Measurements from ENCODE around the gene FGGY.

The FGGY gene

GRCh38 chr1:59355361-59355760, 58.5 kb downstream of the FGGY start:
- no peak for TF ChIP-seq CTCF (IDR thresholded peaks at IDR 0.05; ENCODE audit: poor library complexity, severe bottlenecking)
- no peaks in the 10 kb centered on the region for H3K27me3 ChIP-seq (ENCODE audit: insufficient read depth, poor library complexity, severe bottlenecking)
- peaks cover 6% of the 10 kb centered on the region for H3K4me1 ChIP-seq (ENCODE audit: insufficient read depth, poor library complexity, severe bottlenecking)
- H3K4me3 ChIP-seq (ENCODE audit: severe bottlenecking): no peak overlapping the region
- H3K9me3 ChIP-seq (ENCODE audit: severe bottlenecking): no peaks in the 10 kb centered on the region
- no peak overlapping the region for H3K27ac ChIP-seq (ENCODE audit: poor library complexity, severe bottlenecking)
- no peak for ATAC-seq (ENCODE audit: low read depth)
- H3K36me3 ChIP-seq (ENCODE audit: low read depth): no peaks in the 10 kb centered on the region
- DNase-seq (ENCODE audit: low spot score): no peak

- Histone ChIP-seq H3K4me3 (ENCODE audit: severe bottlenecking) (no peak overlapping the region), H3K27ac (ENCODE audit: poor library complexity, severe bottlenecking) (no peak overlapping the region), H3K4me1 (ENCODE audit: insufficient read depth, poor library complexity, severe bottlenecking) (peaks cover 11% of the 10 kb centered on the region), H3K9me3 (ENCODE audit: severe bottlenecking) (no peaks in the 10 kb centered on the region), H3K27me3 (ENCODE audit: insufficient read depth, poor library complexity, severe bottlenecking) (no peaks in the 10 kb centered on the region), H3K36me3 (ENCODE audit: low read depth) (no peaks in the 10 kb centered on the region)
- no peak for ATAC-seq (ENCODE audit: low read depth)
- DNase-seq (ENCODE audit: low spot score): no peak
- TF ChIP-seq CTCF (IDR thresholded peaks at IDR 0.05; ENCODE audit: poor library complexity, severe bottlenecking): no peak
Observed at GRCh38 chr1:59356627-59357026, 59.7 kb downstream of the FGGY start.

GRCh38 chr1:59357645-59358320, 60.9 kb downstream of the FGGY start:
- DNase-seq (ENCODE audit: low spot score) (no peak), ATAC-seq (ENCODE audit: low read depth) (no peak)
- no peaks in the 10 kb centered on the region for H3K36me3 ChIP-seq (ENCODE audit: low read depth)
- H3K27me3 ChIP-seq (ENCODE audit: insufficient read depth, poor library complexity, severe bottlenecking): no peaks in the 10 kb centered on the region
- no peak overlapping the region for H3K27ac ChIP-seq (ENCODE audit: poor library complexity, severe bottlenecking)
- no peak overlapping the region for H3K4me3 ChIP-seq (ENCODE audit: severe bottlenecking)
- H3K9me3 ChIP-seq (ENCODE audit: severe bottlenecking): no peaks in the 10 kb centered on the region
- TF ChIP-seq CTCF (IDR thresholded peaks at IDR 0.05; ENCODE audit: poor library complexity, severe bottlenecking): no peak
- peaks cover 11% of the 10 kb centered on the region for H3K4me1 ChIP-seq (ENCODE audit: insufficient read depth, poor library complexity, severe bottlenecking)

- no peaks in the 10 kb centered on the region for H3K27me3 ChIP-seq (ENCODE audit: insufficient read depth, poor library complexity, severe bottlenecking)
- ATAC-seq (ENCODE audit: low read depth): no peak
- H3K27ac ChIP-seq (ENCODE audit: poor library complexity, severe bottlenecking): no peak overlapping the region
- H3K36me3 ChIP-seq (ENCODE audit: low read depth): no peaks in the 10 kb centered on the region
- H3K4me1 ChIP-seq (ENCODE audit: insufficient read depth, poor library complexity, severe bottlenecking): peaks cover 11% of the 10 kb centered on the region
- H3K4me3 ChIP-seq (ENCODE audit: severe bottlenecking): no peak overlapping the region
- no peak for TF ChIP-seq CTCF (IDR thresholded peaks at IDR 0.05; ENCODE audit: poor library complexity, severe bottlenecking)
- DNase-seq (ENCODE audit: low spot score): no peak
- H3K9me3 ChIP-seq (ENCODE audit: severe bottlenecking): no peaks in the 10 kb centered on the region
Observed at GRCh38 chr1:59359325-59359724, 62.4 kb downstream of the FGGY start.

GRCh38 chr1:59360170-59360569, 63.3 kb downstream of the FGGY start:
- H3K9me3 ChIP-seq (ENCODE audit: severe bottlenecking): no peaks in the 10 kb centered on the region
- peaks cover 11% of the 10 kb centered on the region for H3K4me1 ChIP-seq (ENCODE audit: insufficient read depth, poor library complexity, severe bottlenecking)
- H3K4me3 ChIP-seq (ENCODE audit: severe bottlenecking): no peak overlapping the region
- ATAC-seq (ENCODE audit: low read depth) (peak; percentile 99), DNase-seq (ENCODE audit: low spot score) (no peak)
- H3K36me3 ChIP-seq (ENCODE audit: low read depth): no peaks in the 10 kb centered on the region
- TF ChIP-seq CTCF (IDR thresholded peaks at IDR 0.05; ENCODE audit: poor library complexity, severe bottlenecking): no peak
- H3K27me3 ChIP-seq (ENCODE audit: insufficient read depth, poor library complexity, severe bottlenecking): no peaks in the 10 kb centered on the region
- H3K27ac ChIP-seq (ENCODE audit: poor library complexity, severe bottlenecking): no peak overlapping the region
